HT-29 (cell line): ENCODE results near the gene RRP7A. TPM values are rescaled to one million over a fixed set of nuclear protein-coding genes. Genes with fewer than 3 reads are reported as not detected.
A peak's percentile ranks its signal among the peaks of the same experiment; 100 is the strongest.
"Not testable (repeated sequence)": the region's sequence is repeated elsewhere in the genome, so short reads cannot be mapped to it uniquely, and the experiment has no call there.

Experiments
- DNase-seq: peaks from one replicate; pipeline ENCODE4 v3.0.0-alpha.2; 2015; ENCODE audit warnings: low spot score
- small RNA-seq: library from RNA; depleted of rRNA; stranded (forward); fragments of <200 nt; gene quantifications from one replicate; pipeline ENCODE3, GENCODE V24; 2014
- total RNA-seq: library from RNA; depleted of rRNA; stranded (reverse); fragments of >200 nt; shearing (Covaris generic); gene quantifications from 2 replicates; pipeline ENCODE4 v1.2.3, GENCODE V29; 2014; rRNA removed

The RRP7A gene
- total RNA-seq, 1 experiment from 2014 or later = 40.2 TPM

GRCh38 chr22:42499773-42500160 is 19.8 kb downstream of the RRP7A start:
- DNase-seq = not testable (repeated sequence)

- DNase-seq = peak; percentile 7
These were observed 24.0 kb downstream of the RRP7A start for GRCh38 chr22:42495533-42496141.

GRCh38 chr22:42493393-42493792 is 26.2 kb downstream of the RRP7A start:
- no peak for DNase-seq

- no peak for DNase-seq
These were observed 27.3 kb downstream of the RRP7A start for GRCh38 chr22:42492323-42492690.

GRCh38 chr22:42490243-42490832 is 29.3 kb downstream of the RRP7A start:
- DNase-seq = no peak

GRCh38 chr22:42489000-42489399 is 30.6 kb downstream of the RRP7A start:
- DNase-seq = no peak

GRCh38 chr22:42484506-42484905 is 35.1 kb downstream of the RRP7A start:
- DNase-seq = no peak

- not testable (repeated sequence) for DNase-seq
These were observed 35.9 kb downstream of the RRP7A start for GRCh38 chr22:42483610-42484223.

GRCh38 chr22:42475122-42475521 is 44.5 kb downstream of the RRP7A start:
- DNase-seq = no peak

GRCh38 chr22:42473484-42474193 is 46.0 kb downstream of the RRP7A start:
- DNase-seq = peak; percentile 78

GRCh38 chr22:42472671-42473070 is 46.9 kb downstream of the RRP7A start:
- DNase-seq = no peak

- no peak for DNase-seq
These were observed 48.2 kb downstream of the RRP7A start for GRCh38 chr22:42471441-42471840.

- no peak for DNase-seq
These were observed 49.1 kb downstream of the RRP7A start for GRCh38 chr22:42470366-42471082.

GRCh38 chr22:42468841-42469240 is 50.8 kb downstream of the RRP7A start:
- DNase-seq = no peak

- DNase-seq = no peak
These were observed 57.6 kb downstream of the RRP7A start for GRCh38 chr22:42462016-42462415.

GRCh38 chr22:42461511-42461910 is 58.1 kb downstream of the RRP7A start:
- DNase-seq = no peak

Small RNAs within 50 kb of the gene (small RNA-seq; reads per million reads assigned to genes)
- gene RN7SKP80 (2.9 reads per million, percentile 74 among the genes with 10 or more reads in this experiment), gene RNU6-513P (not detected)

Other genes starting within 250 kb of the RRP7A start
- gene TCF20, start 249.1 kb downstream of the RRP7A start, total RNA-seq = 47.2 and 48.3 TPM in 2 replicates
- not detected in 2 replicates for gene NFAM1, start 87.4 kb downstream of the RRP7A start, total RNA-seq
- gene SERHL2, start 34.2 kb upstream of the RRP7A start, total RNA-seq = not detected in 2 replicates
- gene POLDIP3, start 95.1 kb upstream of the RRP7A start, total RNA-seq = 30.2 and 33.7 TPM in 2 replicates
- gene ATP5MGL, start 120.8 kb upstream of the RRP7A start, total RNA-seq = not detected in 2 replicates
- 80.5 and 87.8 TPM in 2 replicates for gene CYB5R3, start 129.6 kb upstream of the RRP7A start, total RNA-seq
- gene A4GALT, start 201.1 kb upstream of the RRP7A start, total RNA-seq = 36.6 and 49.2 TPM in 2 replicates